GM12801 (cell line): ENCODE measurements around the gene PCDHA8.

ENCODE experiments used
- CTCF ChIP-seq: IDR thresholded peaks from one replicate; pipeline ENCODE4 v1.5.1; 2011; ENCODE audit warnings: control low read depth; ENCODE audit not compliant: insufficient read length; ENCODE audit errors: extremely low read depth

The PCDHA8 gene

GRCh38 chr5:140806834-140807775, 33.9 kb upstream of the PCDHA8 start, which contains the start of gene PCDHA4:
Gene PCDHA4, plus strand, starts transcription at chr5:140807068.
- TF ChIP-seq CTCF = no peak

- no peak for TF ChIP-seq CTCF
Observed at GRCh38 chr5:140808889-140809291, 32.1 kb upstream of the PCDHA8 start.

DNA sequence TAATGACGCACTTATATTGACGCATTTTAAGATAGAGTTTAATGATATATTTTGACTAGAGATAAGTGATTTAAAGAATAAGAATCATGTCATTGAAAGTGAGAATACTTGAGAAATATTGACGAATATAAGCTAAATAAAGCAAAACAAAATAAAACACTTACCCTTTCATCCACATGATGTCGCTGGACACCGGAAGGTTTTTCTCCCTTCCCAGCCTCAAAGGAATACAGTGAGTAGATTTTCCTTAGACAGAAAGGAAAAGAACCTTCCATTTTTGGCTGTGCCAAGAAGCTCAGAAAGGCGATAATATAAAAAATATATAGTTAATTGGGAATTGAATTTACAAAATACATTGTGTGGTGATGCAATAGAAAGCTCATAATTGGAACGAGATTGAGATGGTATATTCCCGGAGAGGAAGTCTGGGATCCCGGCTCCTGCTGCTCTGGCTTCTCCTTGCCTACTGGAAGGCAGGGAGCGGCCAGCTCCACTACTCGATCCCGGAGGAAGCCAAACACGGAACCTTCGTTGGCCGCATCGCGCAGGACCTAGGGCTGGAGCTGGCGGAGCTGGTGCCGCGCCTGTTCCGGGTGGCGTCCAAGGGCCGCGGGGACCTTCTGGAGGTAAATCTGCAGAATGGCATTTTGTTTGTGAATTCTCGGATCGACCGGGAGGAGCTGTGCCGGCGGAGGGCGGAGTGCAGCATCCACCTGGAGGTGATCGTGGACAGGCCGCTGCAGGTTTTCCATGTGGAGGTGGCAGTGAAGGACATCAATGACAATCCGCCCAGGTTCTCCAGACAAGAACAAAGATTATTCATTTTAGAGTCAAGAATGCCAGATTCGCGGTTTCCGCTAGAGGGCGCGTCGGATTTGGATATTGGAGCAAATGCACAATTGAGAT, 19.4 kb upstream of the PCDHA8 start, which contains the start of gene PCDHA5:
Gene PCDHA5, plus strand, starts transcription at position 239 of the 906 bp plus-strand sequence.
- no peak for TF ChIP-seq CTCF

DNA sequence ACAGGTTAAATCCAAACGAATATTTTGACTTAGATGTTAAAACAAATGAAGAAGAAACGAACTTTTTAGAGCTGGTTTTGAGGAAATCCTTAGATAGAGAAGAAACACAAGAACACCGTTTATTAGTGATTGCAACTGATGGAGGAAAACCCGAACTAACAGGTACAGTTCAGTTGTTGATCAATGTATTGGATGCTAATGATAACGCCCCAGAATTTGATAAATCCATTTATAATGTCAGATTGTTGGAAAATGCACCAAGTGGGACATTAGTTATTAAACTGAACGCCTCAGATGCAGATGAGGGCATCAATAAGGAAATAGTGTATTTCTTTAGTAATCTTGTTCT, 18.7 kb upstream of the PCDHA8 start:
- no peak for TF ChIP-seq CTCF

GRCh38 chr5:140823475-140823874, 17.5 kb upstream of the PCDHA8 start:
- no peak for TF ChIP-seq CTCF

DNA sequence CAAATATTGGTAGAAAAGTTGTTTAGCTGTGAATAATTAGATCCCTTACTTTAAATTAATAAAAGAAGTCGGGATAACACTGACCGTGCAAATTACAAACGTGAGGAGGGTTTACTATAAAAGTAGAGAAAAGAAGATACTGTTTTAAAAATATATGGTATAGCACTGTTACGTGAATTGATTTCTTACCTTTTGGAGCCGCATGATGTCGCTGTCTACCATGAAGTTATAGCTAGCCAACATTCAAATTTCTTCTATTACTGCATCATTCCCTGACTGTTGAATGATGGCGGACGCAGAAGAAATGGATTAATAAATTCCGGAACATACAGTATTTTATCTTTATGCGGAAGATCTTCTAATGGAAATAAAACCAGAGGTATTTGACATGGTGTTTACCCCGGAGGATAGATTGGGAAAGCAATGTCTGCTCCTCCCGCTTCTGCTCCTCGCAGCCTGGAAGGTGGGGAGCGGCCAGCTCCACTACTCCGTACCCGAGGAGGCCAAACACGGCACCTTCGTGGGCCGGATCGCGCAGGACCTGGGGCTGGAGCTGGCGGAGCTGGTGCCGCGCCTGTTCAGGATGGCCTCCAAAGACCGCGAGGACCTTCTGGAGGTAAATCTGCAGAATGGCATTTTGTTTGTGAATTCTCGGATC, 13.2 kb upstream of the PCDHA8 start, which contains the start of gene PCDHA6:
Gene PCDHA6, plus strand, starts transcription at position 257 of the 658 bp plus-strand sequence. Its CDS starts 132 bp downstream, at position 389.
- TF ChIP-seq CTCF = no peak

DNA sequence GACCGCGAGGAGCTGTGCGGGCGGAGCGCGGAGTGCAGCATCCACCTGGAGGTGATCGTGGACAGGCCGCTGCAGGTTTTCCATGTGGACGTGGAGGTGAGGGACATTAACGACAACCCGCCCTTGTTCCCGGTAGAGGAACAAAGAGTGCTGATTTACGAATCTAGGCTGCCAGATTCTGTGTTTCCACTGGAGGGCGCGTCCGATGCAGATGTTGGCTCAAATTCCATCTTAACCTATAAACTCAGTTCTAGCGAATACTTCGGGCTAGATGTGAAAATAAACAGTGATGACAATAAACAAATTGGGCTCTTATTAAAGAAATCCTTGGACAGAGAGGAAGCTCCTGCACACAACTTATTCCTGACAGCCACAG, 12.6 kb upstream of the PCDHA8 start:
- no peak for TF ChIP-seq CTCF
